ENCODE data around the gene PLD1. TPM values are rescaled to one million over a fixed set of nuclear protein-coding genes. Genes with fewer than 3 reads are reported as not detected.

Gene PLD1
- total and polyA plus RNA-seq, 2 of the 8 experiments (the other 6 are each of a cell fraction or from before 2014, with no cell fraction given), result 1.2 to 2.6 TPM

- no peak for FAIRE-seq
Measured at GRCh38 chr3:171663805-171664204, 146.5 kb downstream of the PLD1 start.

More at GRCh38 chr3:171663805-171664204, 146.5 kb downstream of the PLD1 start:
- Histone ChIP-seq H3K9me3 (ENCODE audit: insufficient read depth in 2 of 2, low read depth in 1 of 2, low read length in 1 of 2) (no peaks in the 10 kb centered on the region), H3K4me3 (ENCODE audit: extremely low read depth in 1 of 4, insufficient read depth in 2 of 4, low read depth in 3 of 4, low read length in 4 of 4) (no peak overlapping the region), H2BK120ac (replicated peaks; ENCODE audit: low read depth, low read length) (no peak overlapping the region), H2BK12ac (ENCODE audit: low read depth, low read length) (no peak overlapping the region), H3K27ac (ENCODE audit: low read depth, low read length) (no peak overlapping the region), H3K79me1 (ENCODE audit: low read depth, low read length) (no peaks in the 10 kb centered on the region), H2BK5ac (ENCODE audit: low read depth, low read length) (no peak overlapping the region), H4K5ac (ENCODE audit: insufficient read length, low read depth, low read length) (no peak overlapping the region), H3K79me2 (ENCODE audit: control insufficient read depth in 1 of 2, insufficient read depth in 2 of 2, low read length in 2 of 2) (no peaks in the 10 kb centered on the region), H3K4me1 (replicated peaks in 1 of 4; ENCODE audit: control insufficient read depth in 3 of 4, insufficient read depth in 4 of 4, low read length in 3 of 4) (no peaks in the 10 kb centered on the region), H4K8ac (ENCODE audit: extremely low read depth, insufficient read depth, low read length) (no peak overlapping the region), H3K27me3 (replicated peaks in 1 of 4; ENCODE audit: control insufficient read depth in 3 of 4, extremely low read depth in 1 of 4, insufficient read depth in 3 of 4, low read length in 3 of 4) (no peaks in the 10 kb centered on the region), H4K20me1 (replicated peaks in 1 of 2; ENCODE audit: control insufficient read depth in 1 of 2, insufficient read depth in 2 of 2, low read length in 2 of 2) (no peaks in the 10 kb centered on the region), H3K4ac (replicated peaks; ENCODE audit: insufficient read length, low read depth, low read length) (no peak overlapping the region), H3K56ac (replicated peaks; ENCODE audit: insufficient read length, low read depth, low read length) (no peak overlapping the region), H3K14ac (ENCODE audit: insufficient read length) (no peak overlapping the region), H2BK15ac (ENCODE audit: low read length) (no peak overlapping the region), H4K91ac (replicated peaks; ENCODE audit: insufficient read length, low read length) (no peak overlapping the region), H3K36me3 (ENCODE audit: control insufficient read depth in 2 of 4, insufficient read depth in 4 of 4, low read length in 3 of 4) (no peaks in the 10 kb centered on the region), H3K23ac (ENCODE audit: insufficient read length) (no peak overlapping the region), H2AFZ (ENCODE audit: low read length) (no peak overlapping the region), H3K18ac (ENCODE audit: extremely low read depth, low read length) (no peak overlapping the region), H2AK5ac (ENCODE audit: low read depth, low read length) (no peak overlapping the region), H3K9ac (replicated peaks in 1 of 4; ENCODE audit: extremely low read depth in 1 of 4, low read depth in 3 of 4, low read length in 3 of 4) (no peak overlapping the region), H3K4me2 (ENCODE audit: insufficient read depth in 1 of 2, low read depth in 2 of 2, low read length in 2 of 2) (no peak overlapping the region), H3K23me2 (ENCODE audit: low read depth, low read length) (no peaks in the 10 kb centered on the region), H2BK20ac (ENCODE audit: low read length) (no peak overlapping the region)
- DNase-seq (ENCODE audit: low read depth in 1 of 2, low spot score in 2 of 2), result no peak
- POLR2A ChIA-PET (ENCODE audit: partially characterized antibody), result no interaction called here
- CTCF ChIA-PET (ENCODE audit: partially characterized antibody), result interaction anchor here (1.8 kb wide), 1 partner anchor 17 kb away, joined by 4 read pairs; no protein-coding TSS in a partner anchor
- 88% methylated on average over 4 of the region's 4 CpGs; no CpG with 5 or more reads in 1 of the 2 experiments for WGBS, 2 experiments (ENCODE audit: extremely low coverage in 1 of 2, insufficient coverage in 1 of 2, insufficient read length in 1 of 2, insufficient replicate concordance in 2 of 2, low coverage in 1 of 2, low lambda C conversion rate in 2 of 2, missing lambda C conversion rate in 1 of 2)
- TF ChIP-seq CREB1 (IDR thresholded peaks at IDR 0.05) (no peak), CHD1 (IDR thresholded peaks at IDR 0.05; ENCODE audit: low read depth, low read length) (no peak), SUZ12 (IDR thresholded peaks at IDR 0.05; ENCODE audit: low read length) (no peak)

Data from H1 (cell line).